ENCODE measurements around the gene NUP88.

Gene NUP88

DNA sequence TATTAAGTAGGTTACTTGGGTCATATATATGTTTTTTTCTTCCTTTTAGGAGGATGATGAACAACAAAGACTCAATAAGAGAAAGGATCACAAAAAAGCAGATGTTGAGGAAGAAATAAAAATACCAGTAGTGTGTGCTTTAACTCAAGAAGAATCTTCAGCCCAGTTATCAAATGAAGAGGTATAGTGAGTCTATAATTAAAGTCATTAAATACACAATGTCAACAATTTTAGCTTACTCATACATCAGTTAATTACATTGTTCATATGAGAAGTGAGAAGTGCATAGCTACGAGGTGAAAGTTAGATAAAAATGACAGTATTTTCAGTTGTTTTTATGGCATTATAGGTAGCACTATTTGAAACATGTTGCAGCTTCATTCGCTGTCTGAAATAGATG, 65.2 kb downstream of the NUP88 start:
- DNase-seq, result no peak

- DNase-seq, result no peak
Observed at GRCh38 chr17:5352681-5353289, 66.7 kb downstream of the NUP88 start.

DNA sequence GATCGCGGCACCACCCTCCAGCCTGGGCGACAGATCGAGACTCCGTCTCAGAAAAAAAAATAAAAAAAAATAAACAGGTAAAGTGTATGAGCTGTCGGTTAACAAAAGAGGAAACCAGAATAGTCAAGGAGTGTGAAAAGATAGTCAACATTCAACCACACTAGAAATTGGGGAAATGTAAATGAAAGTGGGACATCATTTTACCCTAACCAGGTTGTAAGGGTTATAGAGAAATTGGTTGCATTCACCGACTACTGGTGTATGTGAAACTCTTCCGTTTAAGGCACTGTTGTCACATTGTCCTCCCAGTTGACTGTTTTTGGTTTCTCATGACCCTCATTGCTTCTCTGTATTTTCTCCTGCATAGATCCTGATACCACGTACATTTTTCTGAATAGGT, 74.5 kb downstream of the NUP88 start:
- no peak for DNase-seq
